ENCODE measurements around the gene PDLIM1.

DNA sequence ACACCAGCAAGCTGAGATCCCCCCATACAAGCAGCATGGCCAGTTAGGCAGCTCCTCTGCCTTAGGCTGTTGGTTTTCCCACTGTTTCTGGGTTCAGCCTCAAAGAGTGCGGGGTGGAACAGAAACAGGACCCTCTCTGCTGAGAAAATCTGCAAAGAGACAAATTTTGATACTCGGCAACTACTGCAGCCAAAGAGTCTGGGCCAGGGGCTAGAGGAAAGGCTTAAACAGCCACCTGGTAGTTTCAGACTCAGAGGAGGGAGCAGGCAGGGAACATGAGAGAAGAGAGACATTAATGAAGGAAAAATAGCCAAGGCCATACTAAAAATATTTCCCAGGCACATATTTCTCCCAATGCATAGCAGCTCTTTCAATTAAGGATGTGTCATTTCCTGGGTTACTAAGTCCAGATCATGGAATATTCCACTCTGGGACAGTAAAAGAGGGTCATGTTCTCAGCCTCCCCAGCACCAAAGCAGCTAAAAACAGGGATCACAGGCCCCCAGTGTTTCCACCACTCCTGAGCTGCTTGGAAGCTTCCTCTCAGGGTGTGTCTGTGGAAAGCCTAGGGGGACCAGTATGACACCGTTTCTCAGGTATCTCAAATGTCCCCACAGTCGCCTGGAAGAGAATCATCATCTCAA is 29.8 kb downstream of the PDLIM1 start:
- TF ChIP-seq HOXA3 (CRISPR knock-in tag; IDR thresholded peaks at IDR 0.05) (no peak), TBP (CRISPR knock-in tag; IDR thresholded peaks at IDR 0.05) (no peak), NFYB (CRISPR knock-in tag; IDR thresholded peaks at IDR 0.05) (no peak), CEBPB (IDR thresholded peaks at IDR 0.05; ENCODE audit: borderline replicate concordance, low read depth, low read length) (no peak), ZFP90 (CRISPR knock-in tag; IDR thresholded peaks at IDR 0.05; ENCODE audit: borderline replicate concordance) (no peak), GFI1 (CRISPR knock-in tag; IDR thresholded peaks at IDR 0.05; ENCODE audit: borderline replicate concordance) (no peak), ZNF256 (CRISPR knock-in tag; conservative IDR thresholded peaks at IDR 0.05) (no peak), EZH2 (conservative IDR thresholded peaks at IDR 0.05; ENCODE audit: low read depth, low read length) (no peak), MAFK (conservative IDR thresholded peaks at IDR 0.05 in 1 of 2, IDR thresholded peaks at IDR 0.05 in 1 of 2; ENCODE audit: low read length in 2 of 2) (no peak), POLR2AphosphoS5 (IDR thresholded peaks at IDR 0.05; ENCODE audit: low read depth, low read length) (no peak), RBM39 (IDR thresholded peaks at IDR 0.05; ENCODE audit: low read depth, low read length, poor library complexity, severe bottlenecking) (no peak), MAX (IDR thresholded peaks at IDR 0.05) (no peak), KMT2B (CRISPR knock-in tag; IDR thresholded peaks at IDR 0.05) (no peak)
- TF ChIP-seq, protein P1, sequence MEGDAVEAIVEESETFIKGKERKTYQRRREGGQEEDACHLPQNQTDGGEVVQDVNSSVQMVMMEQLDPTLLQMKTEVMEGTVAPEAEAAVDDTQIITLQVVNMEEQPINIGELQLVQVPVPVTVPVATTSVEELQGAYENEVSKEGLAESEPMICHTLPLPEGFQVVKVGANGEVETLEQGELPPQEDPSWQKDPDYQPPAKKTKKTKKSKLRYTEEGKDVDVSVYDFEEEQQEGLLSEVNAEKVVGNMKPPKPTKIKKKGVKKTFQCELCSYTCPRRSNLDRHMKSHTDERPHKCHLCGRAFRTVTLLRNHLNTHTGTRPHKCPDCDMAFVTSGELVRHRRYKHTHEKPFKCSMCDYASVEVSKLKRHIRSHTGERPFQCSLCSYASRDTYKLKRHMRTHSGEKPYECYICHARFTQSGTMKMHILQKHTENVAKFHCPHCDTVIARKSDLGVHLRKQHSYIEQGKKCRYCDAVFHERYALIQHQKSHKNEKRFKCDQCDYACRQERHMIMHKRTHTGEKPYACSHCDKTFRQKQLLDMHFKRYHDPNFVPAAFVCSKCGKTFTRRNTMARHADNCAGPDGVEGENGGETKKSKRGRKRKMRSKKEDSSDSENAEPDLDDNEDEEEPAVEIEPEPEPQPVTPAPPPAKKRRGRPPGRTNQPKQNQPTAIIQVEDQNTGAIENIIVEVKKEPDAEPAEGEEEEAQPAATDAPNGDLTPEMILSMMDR (CRISPR knock-in tag; IDR thresholded peaks at IDR 0.05), result no peak
